ENCODE data around the gene POLR2H. TPM values are rescaled to one million over a fixed set of nuclear protein-coding genes. Genes with fewer than 3 reads are reported as not detected.

Gene POLR2H
- total RNA-seq, 4 donors from 2014 or later: 65.1 to 181 (median 95.3) TPM

- TF ChIP-seq POLR2A (IDR thresholded peaks at IDR 0.05) (no peak), CTCF (IDR thresholded peaks at IDR 0.05) (peak; percentile 56 to 75 (median 66))
- H3K9me3 ChIP-seq: no peaks in the 10 kb centered on the region
- 45 to 54% methylated on average over 8 to 13 of the region's 18 CpGs for WGBS, 2 donors
- H3K4me3 ChIP-seq: no peak overlapping the region
- H3K36me3 ChIP-seq: peaks cover 0 to 64% (median 0%) of the 10 kb centered on the region in 3 donors
- H3K4me1 ChIP-seq: peaks cover 0 to 76% (median 17%) of the 10 kb centered on the region in 4 donors
- DNase-seq (ENCODE audit: low spot score in 2 of 2): peak in 1 of 2 donors; percentile 50
- peak overlapping the region in 2 of 4 donors; percentile 34 to 73 for H3K27ac ChIP-seq
- H3K27me3 ChIP-seq: no peaks in the 10 kb centered on the region
These were observed 7.3 kb upstream of the POLR2H start for GRCh38 chr3:184354121-184354728.

GRCh38 chr3:184354754-184355153, 6.8 kb upstream of the POLR2H start:
- 75% methylated on average over 8 of the region's 8 CpGs for WGBS, 2 donors

GRCh38 chr3:184355261-184356040, 6.1 kb upstream of the POLR2H start:
- Histone ChIP-seq H3K27ac (peak overlapping the region in 3 of 4 donors; percentile 15 to 73 (median 55)), H3K4me3 (no peak overlapping the region), H3K4me1 (peaks cover 0 to 79% (median 25%) of the 10 kb centered on the region in 4 donors), H3K36me3 (peaks cover 0 to 64% (median 0%) of the 10 kb centered on the region in 3 donors), H3K9me3 (no peaks in the 10 kb centered on the region), H3K27me3 (no peaks in the 10 kb centered on the region)
- 58% methylated on average over 18 of the region's 18 CpGs for WGBS, 2 donors
- TF ChIP-seq EP300 (IDR thresholded peaks at IDR 0.05): peak in 1 of 2 donors; percentile 3
- TF ChIP-seq POLR2A (IDR thresholded peaks at IDR 0.05): no peak
- DNase-seq (ENCODE audit: low spot score in 2 of 2): no peak

More at GRCh38 chr3:184354754-184355153, 6.8 kb upstream of the POLR2H start:
- no peak for DNase-seq (ENCODE audit: low spot score in 2 of 2)
- TF ChIP-seq EP300 (IDR thresholded peaks at IDR 0.05): no peak
- no peak for TF ChIP-seq CTCF (IDR thresholded peaks at IDR 0.05)
- no peaks in the 10 kb centered on the region for H3K9me3 ChIP-seq
- H3K4me3 ChIP-seq: no peak overlapping the region
- H3K27ac ChIP-seq: peak overlapping the region in 2 of 4 donors; percentile 55 to 73
- H3K27me3 ChIP-seq: no peaks in the 10 kb centered on the region
- H3K4me1 ChIP-seq: peaks cover 0 to 79% (median 20%) of the 10 kb centered on the region in 4 donors
- H3K36me3 ChIP-seq: peaks cover 0 to 64% (median 0%) of the 10 kb centered on the region in 3 donors

GRCh38 chr3:184357248-184358123, 4.0 kb upstream of the POLR2H start:
- H3K27me3 ChIP-seq: no peaks in the 10 kb centered on the region
- no peak overlapping the region for H3K4me3 ChIP-seq
- H3K4me1 ChIP-seq: peaks cover 0 to 65% (median 17%) of the 10 kb centered on the region in 4 donors
- no peaks in the 10 kb centered on the region for H3K9me3 ChIP-seq
- peaks cover 0 to 60% (median 0%) of the 10 kb centered on the region in 3 donors for H3K36me3 ChIP-seq
- peak overlapping the region in 2 of 4 donors; percentile 92 to 100 for H3K27ac ChIP-seq
- no peak for DNase-seq (ENCODE audit: low spot score in 2 of 2)
- no peak for TF ChIP-seq CTCF (IDR thresholded peaks at IDR 0.05)
- no peak for TF ChIP-seq EP300 (IDR thresholded peaks at IDR 0.05)
- no peak for TF ChIP-seq POLR2A (IDR thresholded peaks at IDR 0.05)
- 87 to 89% methylated on average over 7 to 24 of the region's 24 CpGs for WGBS, 2 donors

- TF ChIP-seq CTCF (IDR thresholded peaks at IDR 0.05) (no peak), POLR2A (IDR thresholded peaks at IDR 0.05) (no peak), EP300 (IDR thresholded peaks at IDR 0.05) (no peak)
- no peaks in the 10 kb centered on the region for H3K27me3 ChIP-seq
- H3K4me1 ChIP-seq: peaks cover 0 to 60% (median 16%) of the 10 kb centered on the region in 4 donors
- peak overlapping the region in 1 of 4 donors; percentile 65 for H3K4me3 ChIP-seq
- WGBS, 2 donors: 85 to 93% methylated on average over 12 of the region's 12 CpGs
- peak overlapping the region in 2 of 4 donors; percentile 92 to 100 for H3K27ac ChIP-seq
- no peaks in the 10 kb centered on the region for H3K9me3 ChIP-seq
- peaks cover 0 to 53% (median 0%) of the 10 kb centered on the region in 3 donors for H3K36me3 ChIP-seq
- DNase-seq (ENCODE audit: low spot score in 2 of 2): no peak
These were observed 3.3 kb upstream of the POLR2H start for GRCh38 chr3:184358124-184358767.

Measured in tibial nerve (tissue), 4 donors.